T-helper 2 cell treated with Interferon-gamma antibody and Interleukin-4, amounts not matched to agents 5 μg/mL and 100 μg/mL, for 36 hours (primary cell): ENCODE results near the gene RBFOX1.

Experiments
- DNase-seq: peaks from one replicate; pipeline ENCODE4 v3.0.0; 2021; ENCODE audit warnings: low spot score
- H3K27ac Mint-ChIP-seq: one replicate; pipeline ENCODE4 v1.8.0; 2021; ENCODE audit warnings: mild to moderate bottlenecking, mixed read lengths
- H3K27me3 Mint-ChIP-seq: one replicate; pipeline ENCODE4 v1.8.0; 2021; ENCODE audit warnings: low read depth, mixed read lengths
- H3K36me3 Mint-ChIP-seq: one replicate; pipeline ENCODE4 v1.8.0; 2021; ENCODE audit warnings: low read depth, mixed read lengths
- H3K4me1 Mint-ChIP-seq: one replicate; pipeline ENCODE4 v1.8.0; 2021; ENCODE audit warnings: low read depth, mixed read lengths
- H3K4me3 Mint-ChIP-seq: one replicate; pipeline ENCODE4 v1.8.0; 2022; ENCODE audit warnings: mild to moderate bottlenecking, moderate library complexity, mixed read lengths
- H3K9me3 Mint-ChIP-seq: one replicate; pipeline ENCODE4 v1.8.0; 2021; ENCODE audit warnings: mixed read lengths

The RBFOX1 gene

DNA sequence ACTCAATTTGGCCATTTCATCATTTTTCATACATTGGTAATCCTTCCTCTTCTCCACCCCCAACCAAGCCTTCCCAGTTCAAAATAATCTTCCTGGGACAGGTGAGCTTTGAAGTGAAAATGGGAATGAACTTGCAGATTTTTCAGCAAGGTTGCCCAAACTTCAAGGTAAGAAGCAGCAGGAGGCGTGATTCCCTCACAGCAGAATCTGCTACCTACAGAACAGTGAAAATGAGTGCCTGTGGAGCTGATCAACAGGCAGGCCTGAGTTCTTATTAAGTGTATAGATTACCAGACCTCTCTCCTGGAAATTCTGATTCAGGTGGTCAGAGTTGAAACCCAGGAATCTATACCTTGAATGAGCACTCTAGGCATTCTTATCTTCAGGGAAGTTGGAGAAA, 356.6 kb downstream of the RBFOX1 start:
- no peaks in the 10 kb centered on the region for H3K36me3 Mint-ChIP-seq
- no peaks in the 10 kb centered on the region for H3K4me1 Mint-ChIP-seq
- DNase-seq, result no peak
- peaks cover 69% of the 10 kb centered on the region for H3K9me3 Mint-ChIP-seq
- no peaks in the 10 kb centered on the region for H3K27me3 Mint-ChIP-seq
- no peak overlapping the region for H3K4me3 Mint-ChIP-seq
- no peak overlapping the region for H3K27ac Mint-ChIP-seq

- Mint-ChIP-seq H3K4me1 (no peaks in the 10 kb centered on the region), H3K4me3 (no peak overlapping the region), H3K27me3 (no peaks in the 10 kb centered on the region), H3K9me3 (peaks cover 66% of the 10 kb centered on the region), H3K36me3 (no peaks in the 10 kb centered on the region), H3K27ac (no peak overlapping the region)
- DNase-seq, result no peak
Measured at GRCh38 chr16:7691533-7691932, 358.9 kb downstream of the RBFOX1 start.

DNA sequence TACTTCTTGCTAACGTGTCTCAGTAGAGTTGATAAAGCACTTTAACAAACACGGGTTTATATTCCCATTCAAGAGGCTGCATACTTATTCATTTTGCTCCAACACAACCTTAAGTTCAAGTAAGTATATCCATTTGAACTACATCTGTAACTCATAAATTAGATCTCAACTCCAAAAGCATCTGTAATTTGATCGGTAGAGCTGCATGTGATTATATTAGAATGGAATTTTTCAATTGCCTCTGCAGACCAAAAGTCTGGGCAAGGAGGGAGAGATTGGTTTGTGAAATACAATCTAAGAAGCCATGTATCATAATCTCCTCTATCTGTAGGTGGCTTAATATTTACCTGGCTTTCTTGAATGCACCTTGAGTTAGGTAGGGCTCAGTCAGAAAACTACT, 371.0 kb downstream of the RBFOX1 start:
- no peaks in the 10 kb centered on the region for H3K4me1 Mint-ChIP-seq

DNA sequence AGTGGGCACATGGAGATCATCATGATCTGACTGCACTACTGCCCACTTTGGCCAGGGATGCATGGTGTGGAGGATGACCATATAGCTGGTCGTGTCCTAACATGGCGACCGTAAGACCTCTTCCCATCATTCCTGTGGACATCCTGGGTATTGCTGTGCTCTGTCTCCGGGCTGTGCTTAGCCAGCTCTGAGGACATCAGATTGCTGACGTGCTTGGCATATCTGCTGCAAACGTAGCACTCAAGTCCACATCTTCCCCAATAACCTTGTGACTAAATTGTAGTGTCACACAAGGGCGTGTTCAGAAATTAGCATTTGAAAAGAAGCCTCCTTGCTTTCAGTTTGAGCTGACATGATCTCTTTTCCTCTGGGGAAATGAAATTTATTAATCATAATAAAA, 373.2 kb downstream of the RBFOX1 start:
- Mint-ChIP-seq H3K9me3 (peaks cover 33% of the 10 kb centered on the region), H3K4me3 (no peak overlapping the region), H3K27me3 (no peaks in the 10 kb centered on the region), H3K4me1 (no peaks in the 10 kb centered on the region), H3K27ac (no peak overlapping the region), H3K36me3 (no peaks in the 10 kb centered on the region)
- DNase-seq, result no peak

More for the DNA sequence above, 371.0 kb downstream of the RBFOX1 start:
- Mint-ChIP-seq H3K4me3 (no peak overlapping the region), H3K27ac (no peak overlapping the region), H3K9me3 (peaks cover 34% of the 10 kb centered on the region), H3K27me3 (no peaks in the 10 kb centered on the region), H3K36me3 (no peaks in the 10 kb centered on the region)
- no peak for DNase-seq

DNA sequence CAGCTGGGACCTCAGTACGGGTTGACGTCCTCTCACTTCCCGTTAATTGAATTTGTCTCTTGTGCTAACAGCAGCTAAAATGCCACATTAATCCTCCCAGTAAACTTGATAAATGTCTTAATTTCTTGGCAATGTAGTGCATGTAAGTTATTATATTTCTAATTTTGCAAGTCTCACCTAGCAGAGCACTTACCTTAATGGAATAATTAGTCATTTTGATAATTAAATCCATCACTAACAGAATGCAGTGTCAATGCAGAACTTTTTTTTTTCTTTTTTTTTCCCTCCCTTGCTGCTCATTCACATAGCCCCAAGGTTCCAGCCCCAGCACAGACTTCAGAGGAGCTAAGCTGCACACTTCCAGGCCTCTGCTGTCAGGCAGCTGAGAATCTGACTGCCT, 376.5 kb downstream of the RBFOX1 start:
- H3K4me1 Mint-ChIP-seq, result no peaks in the 10 kb centered on the region
- no peaks in the 10 kb centered on the region for H3K36me3 Mint-ChIP-seq
- peaks cover 39% of the 10 kb centered on the region for H3K9me3 Mint-ChIP-seq
- H3K4me3 Mint-ChIP-seq, result no peak overlapping the region
- H3K27ac Mint-ChIP-seq, result no peak overlapping the region
- H3K27me3 Mint-ChIP-seq, result no peaks in the 10 kb centered on the region
- DNase-seq, result no peak

DNA sequence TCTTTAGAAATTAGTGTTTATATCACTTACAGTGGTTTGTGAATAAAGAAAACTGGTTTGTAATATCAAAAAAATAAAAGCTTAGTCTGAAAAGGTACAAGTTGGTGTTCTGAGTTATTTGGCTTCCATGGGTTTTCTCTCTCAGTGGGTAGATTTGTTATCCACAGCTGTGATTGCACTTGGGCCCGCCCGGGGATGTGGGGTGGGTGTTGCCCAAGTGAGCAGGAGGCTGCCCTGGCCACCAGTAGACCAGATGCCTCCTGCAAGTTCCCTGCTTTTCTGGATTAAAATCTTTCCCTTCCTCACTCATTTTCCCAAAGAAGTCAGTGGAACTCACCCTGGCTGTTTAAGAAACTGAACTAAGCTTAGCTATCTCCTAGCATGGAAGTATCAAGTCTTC, 380.6 kb downstream of the RBFOX1 start:
- H3K27ac Mint-ChIP-seq, result no peak overlapping the region
- no peaks in the 10 kb centered on the region for H3K36me3 Mint-ChIP-seq
- H3K4me1 Mint-ChIP-seq, result no peaks in the 10 kb centered on the region
- no peak for DNase-seq
- H3K4me3 Mint-ChIP-seq, result no peak overlapping the region
- peaks cover 30% of the 10 kb centered on the region for H3K9me3 Mint-ChIP-seq
- no peaks in the 10 kb centered on the region for H3K27me3 Mint-ChIP-seq

- H3K27me3 Mint-ChIP-seq, result no peaks in the 10 kb centered on the region
- H3K36me3 Mint-ChIP-seq, result no peaks in the 10 kb centered on the region
- no peaks in the 10 kb centered on the region for H3K4me1 Mint-ChIP-seq
- DNase-seq, result no peak
- H3K4me3 Mint-ChIP-seq, result no peak overlapping the region
- no peak overlapping the region for H3K27ac Mint-ChIP-seq
- peaks cover 24% of the 10 kb centered on the region for H3K9me3 Mint-ChIP-seq
Measured at GRCh38 chr16:7714775-7715174, 382.1 kb downstream of the RBFOX1 start.

- DNase-seq, result no peak
- H3K27me3 Mint-ChIP-seq, result no peaks in the 10 kb centered on the region
- H3K9me3 Mint-ChIP-seq, result peaks cover 30% of the 10 kb centered on the region
- H3K4me1 Mint-ChIP-seq, result no peaks in the 10 kb centered on the region
- H3K4me3 Mint-ChIP-seq, result no peak overlapping the region
- no peaks in the 10 kb centered on the region for H3K36me3 Mint-ChIP-seq
- no peak overlapping the region for H3K27ac Mint-ChIP-seq
Measured at GRCh38 chr16:7716660-7717550, 384.3 kb downstream of the RBFOX1 start.

DNA sequence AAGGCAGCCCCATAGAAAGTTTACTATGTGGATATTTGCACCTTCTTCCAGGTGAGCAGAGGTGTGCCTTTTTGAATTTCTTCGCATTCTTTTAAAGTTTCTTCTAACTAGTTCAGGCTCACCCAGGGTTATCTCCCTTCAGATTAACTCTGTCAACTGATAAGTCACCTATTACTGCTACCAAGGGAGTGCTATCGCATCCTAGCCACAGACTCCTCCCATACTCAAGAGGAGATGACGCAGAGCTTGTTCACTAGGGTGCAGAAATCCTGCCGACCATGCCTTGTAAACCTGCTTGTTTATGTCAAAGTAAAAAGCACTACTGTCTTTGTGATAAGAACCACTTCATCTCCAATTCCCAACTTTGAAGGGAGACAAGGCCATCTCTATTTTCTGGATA, 390.1 kb downstream of the RBFOX1 start:
- H3K9me3 Mint-ChIP-seq, result peaks cover 42% of the 10 kb centered on the region

DNA sequence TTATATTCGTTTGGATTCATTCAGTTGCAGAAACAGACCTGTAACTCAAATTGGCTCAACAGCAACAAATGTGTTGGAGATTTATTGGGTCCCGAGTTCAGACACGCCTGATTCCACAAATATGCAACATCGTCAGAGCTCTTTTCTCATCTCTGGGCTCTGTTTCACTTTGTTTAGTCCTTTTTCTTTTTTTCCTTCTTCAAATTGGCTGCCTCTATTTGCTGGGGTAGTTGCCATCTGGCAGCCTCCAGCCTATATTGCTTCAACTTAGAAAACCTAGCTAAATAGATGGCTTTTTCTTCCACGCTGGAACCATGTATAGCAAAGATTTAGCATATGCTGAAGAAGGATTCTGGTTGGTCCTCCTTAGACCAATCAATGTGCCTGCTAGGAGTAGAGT, 398.5 kb downstream of the RBFOX1 start:
- DNase-seq, result no peak
- no peak overlapping the region for H3K27ac Mint-ChIP-seq
- no peaks in the 10 kb centered on the region for H3K27me3 Mint-ChIP-seq
- no peaks in the 10 kb centered on the region for H3K4me1 Mint-ChIP-seq
- no peak overlapping the region for H3K4me3 Mint-ChIP-seq
- peaks cover 40% of the 10 kb centered on the region for H3K9me3 Mint-ChIP-seq
- no peaks in the 10 kb centered on the region for H3K36me3 Mint-ChIP-seq

More for the DNA sequence above, 390.1 kb downstream of the RBFOX1 start:
- DNase-seq, result no peak
- no peaks in the 10 kb centered on the region for H3K27me3 Mint-ChIP-seq
- H3K27ac Mint-ChIP-seq, result no peak overlapping the region
- no peaks in the 10 kb centered on the region for H3K4me1 Mint-ChIP-seq
- no peak overlapping the region for H3K4me3 Mint-ChIP-seq
- H3K36me3 Mint-ChIP-seq, result no peaks in the 10 kb centered on the region

DNA sequence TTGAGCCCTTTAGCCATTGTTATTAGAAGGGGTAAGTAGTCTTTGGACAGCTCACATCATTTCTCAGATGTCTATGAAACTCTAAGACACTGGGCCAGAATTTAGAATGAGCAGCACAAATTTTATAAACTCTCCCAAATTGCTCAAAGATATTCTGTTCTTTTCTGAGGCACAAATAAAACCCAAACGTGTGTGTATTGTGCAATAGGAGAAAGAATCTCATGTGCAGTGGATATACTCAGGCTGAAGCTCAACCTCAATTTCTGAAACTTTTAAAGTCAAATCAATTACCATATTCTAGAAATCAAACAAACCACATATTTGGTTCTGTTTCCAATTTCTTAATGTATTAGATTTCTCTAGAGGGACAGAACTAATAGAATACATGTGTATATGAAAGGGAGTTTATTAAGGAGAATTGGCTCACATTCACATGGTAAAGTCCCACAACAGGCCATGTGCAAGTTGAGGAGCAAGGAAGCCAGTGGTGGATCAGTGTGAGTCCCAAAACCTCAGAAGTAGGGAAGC, 403.6 kb downstream of the RBFOX1 start:
- Mint-ChIP-seq H3K36me3 (no peaks in the 10 kb centered on the region), H3K9me3 (peaks cover 55% of the 10 kb centered on the region), H3K4me1 (no peaks in the 10 kb centered on the region), H3K27ac (no peak overlapping the region), H3K4me3 (no peak overlapping the region), H3K27me3 (no peaks in the 10 kb centered on the region)
- no peak for DNase-seq

- H3K36me3 Mint-ChIP-seq, result no peaks in the 10 kb centered on the region
- no peak overlapping the region for H3K4me3 Mint-ChIP-seq
- H3K4me1 Mint-ChIP-seq, result no peaks in the 10 kb centered on the region
- H3K9me3 Mint-ChIP-seq, result peaks cover 54% of the 10 kb centered on the region
- no peaks in the 10 kb centered on the region for H3K27me3 Mint-ChIP-seq
- H3K27ac Mint-ChIP-seq, result no peak overlapping the region
- no peak for DNase-seq
Measured at GRCh38 chr16:7742626-7743025, 410.0 kb downstream of the RBFOX1 start.

- Mint-ChIP-seq H3K27ac (no peak overlapping the region), H3K4me3 (no peak overlapping the region), H3K9me3 (peaks cover 53% of the 10 kb centered on the region), H3K36me3 (no peaks in the 10 kb centered on the region), H3K27me3 (no peaks in the 10 kb centered on the region), H3K4me1 (no peaks in the 10 kb centered on the region)
- DNase-seq, result no peak
Measured at GRCh38 chr16:7744546-7745264, 412.1 kb downstream of the RBFOX1 start.

- Mint-ChIP-seq H3K27me3 (no peaks in the 10 kb centered on the region), H3K4me1 (no peaks in the 10 kb centered on the region), H3K36me3 (no peaks in the 10 kb centered on the region), H3K27ac (no peak overlapping the region), H3K4me3 (no peak overlapping the region), H3K9me3 (peaks cover 51% of the 10 kb centered on the region)
- DNase-seq, result no peak
Measured at GRCh38 chr16:7745276-7745675, 412.6 kb downstream of the RBFOX1 start.
